ENCODE data around the gene UBE2U. TPM values are rescaled to one million over a fixed set of nuclear protein-coding genes. Genes with fewer than 3 reads are reported as not detected.

The UBE2U gene
- total RNA-seq, 6 experiments from 2014 or later, result not detected

DNA sequence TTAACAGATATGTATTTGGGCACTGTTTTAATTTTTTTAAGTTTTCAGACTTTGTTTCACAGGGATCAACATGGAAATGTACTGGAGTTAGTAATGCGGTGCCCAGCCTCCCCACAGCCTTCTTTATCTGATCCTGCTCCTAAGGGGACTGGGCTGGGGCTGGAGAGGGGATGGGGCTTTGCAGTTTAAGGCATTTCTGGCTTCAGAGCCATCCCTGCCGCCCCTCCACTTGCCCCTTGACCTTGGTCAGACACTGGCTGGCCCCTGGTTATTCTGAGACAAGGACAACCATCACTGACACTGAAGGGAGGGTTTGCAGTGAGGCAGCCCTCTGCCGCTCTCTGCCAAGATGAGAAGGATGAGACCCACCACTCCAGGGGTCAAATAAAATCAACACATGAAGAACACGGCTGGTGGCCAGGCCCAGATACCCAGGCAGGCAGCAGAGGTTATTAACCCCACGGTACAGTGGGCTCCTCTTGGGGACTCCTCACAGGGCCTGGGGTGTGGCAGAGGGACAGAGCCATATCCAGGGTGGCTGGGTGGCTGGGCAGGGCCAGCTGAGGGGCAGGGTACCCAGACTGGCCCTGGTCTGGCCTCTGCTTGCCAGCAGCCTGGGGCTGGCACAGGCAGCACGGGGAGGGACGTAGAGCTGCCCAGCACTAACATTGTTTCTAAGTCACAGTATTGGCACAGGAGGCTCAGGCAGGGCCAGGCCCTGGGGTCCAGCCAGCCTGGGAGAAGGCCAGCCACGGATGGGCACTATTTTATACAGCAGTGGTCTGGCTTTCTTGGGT lies 7.2 kb upstream of the UBE2U start:
- TF ChIP-seq, protein P1, sequence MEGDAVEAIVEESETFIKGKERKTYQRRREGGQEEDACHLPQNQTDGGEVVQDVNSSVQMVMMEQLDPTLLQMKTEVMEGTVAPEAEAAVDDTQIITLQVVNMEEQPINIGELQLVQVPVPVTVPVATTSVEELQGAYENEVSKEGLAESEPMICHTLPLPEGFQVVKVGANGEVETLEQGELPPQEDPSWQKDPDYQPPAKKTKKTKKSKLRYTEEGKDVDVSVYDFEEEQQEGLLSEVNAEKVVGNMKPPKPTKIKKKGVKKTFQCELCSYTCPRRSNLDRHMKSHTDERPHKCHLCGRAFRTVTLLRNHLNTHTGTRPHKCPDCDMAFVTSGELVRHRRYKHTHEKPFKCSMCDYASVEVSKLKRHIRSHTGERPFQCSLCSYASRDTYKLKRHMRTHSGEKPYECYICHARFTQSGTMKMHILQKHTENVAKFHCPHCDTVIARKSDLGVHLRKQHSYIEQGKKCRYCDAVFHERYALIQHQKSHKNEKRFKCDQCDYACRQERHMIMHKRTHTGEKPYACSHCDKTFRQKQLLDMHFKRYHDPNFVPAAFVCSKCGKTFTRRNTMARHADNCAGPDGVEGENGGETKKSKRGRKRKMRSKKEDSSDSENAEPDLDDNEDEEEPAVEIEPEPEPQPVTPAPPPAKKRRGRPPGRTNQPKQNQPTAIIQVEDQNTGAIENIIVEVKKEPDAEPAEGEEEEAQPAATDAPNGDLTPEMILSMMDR (IDR thresholded peaks at IDR 0.05), result no peak
- peaks cover 2% of the 10 kb centered on the region; the same call in 1 of the 2 replicates for H3K27me3 Mint-ChIP-seq (ENCODE audit: insufficient read depth)
- no peak overlapping the region for H3K4me3 Mint-ChIP-seq
- H3K9me3 Mint-ChIP-seq, result no peaks in the 10 kb centered on the region
- DNase-seq, result no peak
- H3K27ac Mint-ChIP-seq, result no peak overlapping the region
- peaks cover 26% of the 10 kb centered on the region for H3K4me1 Mint-ChIP-seq (ENCODE audit: low read depth)
- peaks cover 5% of the 10 kb centered on the region; the same call in 1 of the 2 replicates for H3K36me3 Mint-ChIP-seq (ENCODE audit: low read depth)

DNA sequence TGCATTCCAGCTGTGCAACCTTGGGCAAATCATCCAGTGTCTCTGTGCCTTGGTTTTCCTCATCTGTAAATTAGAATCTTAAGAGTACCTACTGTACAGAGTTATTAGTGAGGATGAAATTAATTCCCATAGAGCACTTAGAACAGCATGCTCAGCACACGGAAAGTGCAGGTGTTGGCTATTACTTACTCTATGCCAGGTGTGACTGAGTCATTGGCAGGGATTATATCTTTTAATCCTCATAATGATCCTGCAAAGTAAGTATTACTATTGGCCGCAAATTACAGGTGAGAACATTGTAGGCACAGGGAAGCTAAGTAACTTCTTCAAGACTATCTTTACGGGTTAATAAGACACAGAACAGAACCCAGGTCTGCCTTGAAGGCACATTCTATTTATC lies 6.3 kb upstream of the UBE2U start:
- Mint-ChIP-seq H3K4me3 (no peak overlapping the region), H3K9me3 (no peaks in the 10 kb centered on the region), H3K4me1 (ENCODE audit: low read depth) (peaks cover 26% of the 10 kb centered on the region), H3K27ac (no peak overlapping the region), H3K27me3 (ENCODE audit: insufficient read depth) (peaks cover 2% of the 10 kb centered on the region; the same call in 1 of the 2 replicates), H3K36me3 (ENCODE audit: low read depth) (peaks cover 5% of the 10 kb centered on the region; the same call in 1 of the 2 replicates)
- DNase-seq, result no peak
- TF ChIP-seq, protein P1 (IDR thresholded peaks at IDR 0.05), result no peak

- H3K9me3 Mint-ChIP-seq, result no peaks in the 10 kb centered on the region
- H3K36me3 Mint-ChIP-seq (ENCODE audit: low read depth), result peaks cover 8% of the 10 kb centered on the region; the same call in 1 of the 2 replicates
- H3K27me3 Mint-ChIP-seq (ENCODE audit: insufficient read depth), result peaks cover 2% of the 10 kb centered on the region; the same call in 1 of the 2 replicates
- DNase-seq, result no peak
- no peak overlapping the region for H3K27ac Mint-ChIP-seq
- H3K4me3 Mint-ChIP-seq, result no peak overlapping the region
- peaks cover 22% of the 10 kb centered on the region for H3K4me1 Mint-ChIP-seq (ENCODE audit: low read depth)
- TF ChIP-seq, protein P1 (IDR thresholded peaks at IDR 0.05), result no peak
Observed at GRCh38 chr1:64199154-64199553, 4.3 kb upstream of the UBE2U start.

- H3K27ac Mint-ChIP-seq, result no peak overlapping the region
- H3K36me3 Mint-ChIP-seq (ENCODE audit: low read depth), result peaks cover 8% of the 10 kb centered on the region; the same call in 1 of the 2 replicates
- TF ChIP-seq, protein P1 (IDR thresholded peaks at IDR 0.05), result no peak
- H3K27me3 Mint-ChIP-seq (ENCODE audit: insufficient read depth), result peaks cover 2% of the 10 kb centered on the region; the same call in 1 of the 2 replicates
- no peaks in the 10 kb centered on the region for H3K9me3 Mint-ChIP-seq
- DNase-seq, result no peak
- peaks cover 13% of the 10 kb centered on the region for H3K4me1 Mint-ChIP-seq (ENCODE audit: low read depth)
- H3K4me3 Mint-ChIP-seq, result no peak overlapping the region
Observed at GRCh38 chr1:64200064-64200463, 3.4 kb upstream of the UBE2U start.

DNA sequence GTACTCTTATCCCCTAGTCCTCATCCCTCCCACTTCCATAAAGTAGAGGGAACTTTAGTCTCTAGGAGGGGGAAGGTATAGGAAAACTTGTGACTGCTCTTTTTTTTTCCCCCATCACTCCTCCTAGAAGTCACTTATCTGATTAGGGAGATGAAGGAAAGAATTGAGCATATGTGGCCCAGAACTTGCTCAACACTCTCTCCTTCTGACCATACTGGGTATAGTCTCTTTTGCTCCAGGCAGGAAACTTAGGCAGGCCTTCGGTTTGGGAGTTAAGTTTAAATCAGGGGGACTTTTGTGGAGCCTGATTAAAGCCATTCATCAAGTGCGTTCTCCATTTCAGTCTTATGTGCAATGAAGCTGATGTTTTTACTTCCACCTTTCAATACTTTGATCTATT lies 5.8 kb downstream of the UBE2U start:
- no peaks in the 10 kb centered on the region for H3K9me3 Mint-ChIP-seq

More for the DNA sequence above, 5.8 kb downstream of the UBE2U start:
- H3K36me3 Mint-ChIP-seq (ENCODE audit: low read depth), result no peaks in the 10 kb centered on the region
- no peak overlapping the region for H3K4me3 Mint-ChIP-seq
- DNase-seq, result peak; percentile 6
- TF ChIP-seq, protein P1 (IDR thresholded peaks at IDR 0.05), result no peak
- H3K27me3 Mint-ChIP-seq (ENCODE audit: insufficient read depth), result no peaks in the 10 kb centered on the region; the same call in 1 of the 2 replicates
- H3K4me1 Mint-ChIP-seq (ENCODE audit: low read depth), result peaks cover 35% of the 10 kb centered on the region
- H3K27ac Mint-ChIP-seq, result no peak overlapping the region

Measured in HFFc6 (cell line).